Keratinocyte (primary cell): ENCODE data around the gene LRBA.

ENCODE experiments used
- CTCF ChIP-seq, 3 experiments: IDR thresholded peaks in 1 of 3; conservative IDR thresholded peaks in 1 of 3; optimal IDR thresholded peaks in 1 of 3; 2 replicates in 2 of 3; 3 replicates in 1 of 3; pipeline versions ENCODE3 to v1.5.1; 2011; ENCODE audit warnings: low read length in 3 of 3, mild to moderate bottlenecking in 3 of 3, moderate library complexity in 2 of 3, control low read depth in 1 of 3, inconsistent platforms in 1 of 3; ENCODE audit not compliant: insufficient read depth in 2 of 3; ENCODE audit errors: extremely low read depth in 1 of 3
- EZH2 ChIP-seq: IDR thresholded peaks from one replicate; pipeline ENCODE4 v1.6.1; 2012; ENCODE audit warnings: inconsistent platforms, mild to moderate bottlenecking, low read length, moderate library complexity

- no peak for TF ChIP-seq CTCF (optimal IDR thresholded peaks at IDR 0.05 in 1 of 3, IDR thresholded peaks at IDR 0.05 in 1 of 3, conservative IDR thresholded peaks at IDR 0.05 in 1 of 3; ENCODE audit: extremely low read depth in 1 of 3, insufficient read depth in 2 of 3, low read length in 3 of 3)
- TF ChIP-seq EZH2: no peak
Measured at GRCh38 chr4:150581641-150582051, 433.4 kb downstream of the LRBA start.
